ENCODE measurements around the gene LPAR5. TPM values are rescaled to one million over a fixed set of nuclear protein-coding genes. Genes with fewer than 3 reads are reported as not detected.

The LPAR5 gene
- total RNA-seq (2021) (14.2 and 14.8 TPM in 2 replicates), Bru-seq, nascent RNA (percentile 65 among the genes with signal in this experiment), BruChase-seq, experiment 1, labeled RNA remaining after a 2-hour chase (percentile 61 among the genes with signal in this experiment), BruChase-seq, experiment 2, labeled RNA remaining after a 6-hour chase (percentile 65 among the genes with signal in this experiment)
- long read RNA-seq, transcript LPAR5-201 (2 exons, 3,171 nt), result major isoform, 50 of 60 reads
- long read RNA-seq, partial matches to known transcripts, result 10 of 60 reads
- long read RNA-seq, other reads (novel, unspliced or antisense), result 0 of 60 reads

DNA sequence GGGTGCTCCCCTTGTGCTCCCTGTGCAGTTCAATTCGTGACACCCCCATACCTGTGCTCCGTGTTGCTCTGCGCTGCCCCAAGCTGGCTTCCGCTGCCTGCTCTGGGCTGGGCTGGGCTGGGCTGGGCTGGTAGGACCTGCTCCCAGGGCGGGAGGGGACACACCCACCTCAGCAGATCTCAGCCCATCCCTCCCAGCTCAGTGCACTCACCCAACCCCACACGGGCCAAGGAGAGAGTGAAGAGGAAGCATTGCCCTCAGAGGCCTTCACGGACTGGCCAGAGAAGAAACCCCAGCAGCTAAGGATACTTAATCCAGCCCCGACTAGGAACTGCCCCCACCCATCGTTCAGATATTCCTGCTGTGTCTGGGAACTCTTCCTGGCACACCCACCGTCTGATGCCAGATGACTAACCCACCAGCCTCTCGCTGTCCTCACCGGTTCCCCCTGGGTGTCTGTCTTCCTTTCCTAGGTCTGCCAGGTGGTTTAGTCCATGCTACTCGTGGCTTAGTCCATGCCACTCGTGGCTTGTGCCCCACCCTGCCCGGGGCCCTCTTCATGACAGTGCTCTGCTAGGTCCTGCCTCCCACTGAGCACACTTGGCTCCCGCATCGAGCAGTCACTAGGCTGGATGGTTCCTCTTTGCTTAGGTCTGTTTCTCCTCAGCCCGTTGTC is at the start of gene LPAR5:
Gene LPAR5 (minus strand): TSS at position 104 of the 676 bp plus-strand sequence. CDS start 14,711 bp downstream, outside the sequence.
- BruUV-seq (replicated peaks), result TSS peak; percentile 95
- H2AFZ ChIP-seq, result peak within 1 kb of the TSS; percentile 80
- intact Hi-C loops (cut with micrococcal nuclease; ENCODE audit: unreplicated experiment), result loop anchor here (1.0 to 2.0 kb wide), 3 partner anchors 27 to 117 kb away; partner anchors contain the start of genes ING4, MLF2 and ZNF384
- H3K9me3 ChIP-seq (ENCODE audit: insufficient read depth, low read depth), result no peaks in the 10 kb centered on the region
- POLR2A ChIA-PET (ENCODE audit: unreplicated experiment), result interaction anchor here (0.5 to 1.3 kb wide), 13 partner anchors 21 to 310 kb away, joined by 3 to 19 read pairs (median 7); partner anchors contain the start of genes C12orf57, VAMP1 and ZNF384
- peak; percentile 84 to 91 for DNase-seq
- no peaks in the 10 kb centered on the region for H3K9me2 ChIP-seq (ENCODE audit: insufficient read depth)
- TF ChIP-seq EZH2 (IDR thresholded peaks at IDR 0.05; ENCODE audit: low read depth), result no peak
- peaks cover 8% of the 10 kb centered on the region; the same call in 1 of the 2 replicates for H3F3A ChIP-seq (ENCODE audit: insufficient read depth, low read depth)
- H3K27ac ChIP-seq, result peak within 1 kb of the TSS; percentile 38
- H3K79me2 ChIP-seq (ENCODE audit: low read depth), result no peaks in the 10 kb centered on the region
- H3K36me3 ChIP-seq (ENCODE audit: low read depth), result no peaks in the 10 kb centered on the region
- H3K4me2 ChIP-seq, result peak within 1 kb of the TSS; percentile 83
- H3K4me1 ChIP-seq (replicated peaks; ENCODE audit: insufficient read depth), result peaks cover 22% of the 10 kb centered on the region
- H3K4me3 ChIP-seq, result peak within 1 kb of the TSS; percentile 48; the same call in 1 of the 2 replicates
- H3K27me3 ChIP-seq (ENCODE audit: insufficient read depth, low read depth), result no peaks in the 10 kb centered on the region
- CTCF ChIA-PET, result interaction anchor here (0.5 to 1.0 kb wide), 5 partner anchors 10 to 1092 kb away, joined by 3 to 11 read pairs (median 4); no protein-coding TSS in a partner anchor
- no peaks in the 10 kb centered on the region for H4K20me1 ChIP-seq (ENCODE audit: insufficient read depth)

DNA sequence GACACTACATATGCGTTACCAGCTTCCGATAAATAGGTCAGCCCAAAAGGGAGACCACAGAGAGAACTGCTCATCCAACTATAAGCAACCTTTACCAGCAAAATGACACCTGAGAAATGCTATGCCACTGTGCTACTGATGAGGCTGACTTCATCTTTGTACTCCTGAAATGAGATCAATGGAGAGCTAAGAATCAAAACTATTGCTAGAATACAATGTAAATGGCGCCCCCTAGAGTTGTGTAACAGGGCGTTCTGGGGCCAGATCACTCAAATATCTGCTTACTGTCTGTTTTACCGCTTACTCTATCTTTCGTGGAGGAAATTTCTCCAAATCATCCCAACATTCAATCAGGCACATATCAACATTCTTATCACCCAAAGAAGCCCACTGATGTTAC is 48.9 kb upstream of the LPAR5 start:
- BruUV-seq (replicated peaks), result no TSS peak
- DNase-seq, result peak in 1 of 2 experiments; percentile 44
- peaks cover 22% of the 10 kb centered on the region for H3F3A ChIP-seq (ENCODE audit: insufficient read depth, low read depth)
- H4K20me1 ChIP-seq (ENCODE audit: insufficient read depth), result peaks cover 62% of the 10 kb centered on the region
- no peaks in the 10 kb centered on the region for H3K9me2 ChIP-seq (ENCODE audit: insufficient read depth)
- no peak overlapping the region for H2AFZ ChIP-seq
- H3K36me3 ChIP-seq (ENCODE audit: low read depth), result peaks cover 31% of the 10 kb centered on the region
- CTCF ChIA-PET, result interaction anchor here (0.6 to 0.9 kb wide), 6 partner anchors 61 to 168 kb away, joined by 3 to 6 read pairs (median 4); partner anchors contain the start of gene USP5
- no peaks in the 10 kb centered on the region for H3K9me3 ChIP-seq (ENCODE audit: insufficient read depth, low read depth)
- no peak overlapping the region for H3K27ac ChIP-seq
- peaks cover 19% of the 10 kb centered on the region for H3K4me1 ChIP-seq (replicated peaks; ENCODE audit: insufficient read depth)
- TF ChIP-seq EZH2 (IDR thresholded peaks at IDR 0.05; ENCODE audit: low read depth), result no peak
- TF ChIP-seq, protein P1, sequence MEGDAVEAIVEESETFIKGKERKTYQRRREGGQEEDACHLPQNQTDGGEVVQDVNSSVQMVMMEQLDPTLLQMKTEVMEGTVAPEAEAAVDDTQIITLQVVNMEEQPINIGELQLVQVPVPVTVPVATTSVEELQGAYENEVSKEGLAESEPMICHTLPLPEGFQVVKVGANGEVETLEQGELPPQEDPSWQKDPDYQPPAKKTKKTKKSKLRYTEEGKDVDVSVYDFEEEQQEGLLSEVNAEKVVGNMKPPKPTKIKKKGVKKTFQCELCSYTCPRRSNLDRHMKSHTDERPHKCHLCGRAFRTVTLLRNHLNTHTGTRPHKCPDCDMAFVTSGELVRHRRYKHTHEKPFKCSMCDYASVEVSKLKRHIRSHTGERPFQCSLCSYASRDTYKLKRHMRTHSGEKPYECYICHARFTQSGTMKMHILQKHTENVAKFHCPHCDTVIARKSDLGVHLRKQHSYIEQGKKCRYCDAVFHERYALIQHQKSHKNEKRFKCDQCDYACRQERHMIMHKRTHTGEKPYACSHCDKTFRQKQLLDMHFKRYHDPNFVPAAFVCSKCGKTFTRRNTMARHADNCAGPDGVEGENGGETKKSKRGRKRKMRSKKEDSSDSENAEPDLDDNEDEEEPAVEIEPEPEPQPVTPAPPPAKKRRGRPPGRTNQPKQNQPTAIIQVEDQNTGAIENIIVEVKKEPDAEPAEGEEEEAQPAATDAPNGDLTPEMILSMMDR (conservative IDR thresholded peaks at IDR 0.05), result peak; percentile 77
- peaks cover 96% of the 10 kb centered on the region for H3K79me2 ChIP-seq (ENCODE audit: low read depth)
- intact Hi-C loops (cut with micrococcal nuclease; ENCODE audit: unreplicated experiment), result loop anchor here (5.0 to 10.0 kb wide), 4 partner anchors 117 to 280 kb away; partner anchors contain the start of genes NOP2 and P3H3
- H3K27me3 ChIP-seq (ENCODE audit: insufficient read depth, low read depth), result no peaks in the 10 kb centered on the region
- H3K4me2 ChIP-seq, result no peak overlapping the region
- POLR2A ChIA-PET (ENCODE audit: unreplicated experiment), result interaction anchor here (0.7 kb wide), 1 partner anchor 320 kb away, joined by 4 read pairs; no protein-coding TSS in a partner anchor
- no peak overlapping the region for H3K4me3 ChIP-seq

DNA sequence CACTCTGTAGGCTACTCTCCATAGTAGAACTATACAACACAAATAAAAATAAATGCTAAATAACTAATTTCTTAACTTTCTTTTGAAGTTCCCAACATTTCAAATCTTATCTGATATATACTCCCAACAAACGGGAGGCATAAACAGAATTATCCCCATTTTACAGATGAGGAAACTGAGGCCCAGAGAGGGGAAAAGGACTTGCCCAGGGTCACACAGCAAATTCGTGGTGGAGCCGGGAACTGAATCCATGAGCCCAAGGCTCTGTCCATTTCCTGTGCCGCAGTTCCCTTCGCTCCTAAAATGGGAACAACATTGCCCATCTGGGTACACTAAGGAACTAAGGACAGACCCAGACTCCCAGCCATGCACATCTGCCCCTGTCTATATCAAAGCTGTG is 41.2 kb upstream of the LPAR5 start:
- H3K27ac ChIP-seq, result no peak overlapping the region
- peaks cover 39% of the 10 kb centered on the region for H4K20me1 ChIP-seq (ENCODE audit: insufficient read depth)
- no peaks in the 10 kb centered on the region for H3K9me2 ChIP-seq (ENCODE audit: insufficient read depth)
- no TSS peak for BruUV-seq (replicated peaks)
- no peak overlapping the region for H2AFZ ChIP-seq
- no peaks in the 10 kb centered on the region for H3K9me3 ChIP-seq (ENCODE audit: insufficient read depth, low read depth)
- no peak for TF ChIP-seq EZH2 (IDR thresholded peaks at IDR 0.05; ENCODE audit: low read depth)
- TF ChIP-seq, protein P1 (conservative IDR thresholded peaks at IDR 0.05), result no peak
- no peak overlapping the region for H3K4me2 ChIP-seq
- peaks cover 66% of the 10 kb centered on the region for H3K36me3 ChIP-seq (ENCODE audit: low read depth)
- intact Hi-C loops (cut with micrococcal nuclease; ENCODE audit: unreplicated experiment), result no loop called here
- peaks cover 25% of the 10 kb centered on the region for H3K79me2 ChIP-seq (ENCODE audit: low read depth)
- no peaks in the 10 kb centered on the region for H3K27me3 ChIP-seq (ENCODE audit: insufficient read depth, low read depth)
- H3K4me1 ChIP-seq (replicated peaks; ENCODE audit: insufficient read depth), result no peaks in the 10 kb centered on the region
- 0 out of 2 replicates have a peak, but pooled peaks cover 7% of the 10 kb centered on the region for H3F3A ChIP-seq (ENCODE audit: insufficient read depth, low read depth)
- no peak overlapping the region for H3K4me3 ChIP-seq
- POLR2A ChIA-PET (ENCODE audit: unreplicated experiment), result no interaction called here
- CTCF ChIA-PET, result no interaction called here
- no peak for DNase-seq

Measured in PC-9 (cell line).